Hematopoietic multipotent progenitor cell treated with erythropoietin and hydrocortisone succinate and interleukin-3 and kit ligand, for 4 days (in vitro differentiated cells): Measurements from ENCODE around the gene TBXAS1.
A peak's percentile ranks its signal among the peaks of the same experiment; 100 is the strongest.

Experiments
- DNase-seq: peaks from one replicate; pipeline ENCODE4 v3.0.0-alpha.2; 2015

Gene TBXAS1

DNA sequence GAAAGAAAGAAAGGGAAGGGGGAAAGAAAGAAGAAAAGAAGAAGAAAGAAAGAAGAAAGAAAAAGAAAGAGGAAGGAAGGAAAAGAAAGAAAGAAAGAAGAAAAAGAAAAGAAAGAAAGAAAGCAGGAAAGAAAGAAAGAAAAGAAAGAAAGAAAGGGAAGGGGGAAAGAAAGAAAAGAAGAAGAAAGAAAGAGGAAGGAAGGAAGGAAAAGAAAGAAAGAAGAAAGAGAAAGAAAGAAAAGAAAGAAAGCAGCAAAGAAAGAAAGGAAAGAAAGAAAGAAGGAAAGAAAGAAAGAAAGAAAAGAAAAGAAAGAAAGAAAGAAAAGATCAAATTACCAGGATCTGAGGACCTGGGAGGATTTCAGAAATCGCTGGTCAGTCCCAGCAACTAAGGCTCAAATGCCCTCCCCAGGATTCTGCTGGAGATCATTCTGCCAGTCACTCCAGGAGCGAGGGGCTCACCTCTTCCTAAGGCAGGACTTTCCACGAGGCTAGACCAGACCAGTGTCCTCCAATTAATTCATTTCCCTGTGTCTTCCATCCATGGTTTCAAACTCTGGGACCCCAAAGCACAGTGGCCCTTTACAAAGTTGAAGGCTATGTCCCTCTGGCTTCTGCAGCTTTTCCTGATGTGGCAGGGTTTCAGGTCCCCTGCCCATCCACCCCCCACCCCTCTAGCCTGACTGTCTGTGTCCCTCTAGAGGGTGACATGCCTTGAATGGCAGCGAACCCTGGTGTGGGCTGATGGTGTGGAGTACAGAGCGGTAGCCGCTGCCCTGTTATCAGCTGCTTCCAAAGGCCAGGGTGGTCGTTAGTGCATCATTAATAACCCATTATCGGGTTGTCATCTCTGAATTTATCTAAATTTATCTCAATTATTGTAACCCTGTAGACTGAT, 155.8 kb downstream of the TBXAS1 start:
- DNase-seq = peak; percentile 37

- no peak for DNase-seq
These were observed 156.7 kb downstream of the TBXAS1 start for GRCh38 chr7:139985811-139986210.

- DNase-seq = no peak
These were observed 158.8 kb downstream of the TBXAS1 start for GRCh38 chr7:139987691-139988516.

DNA sequence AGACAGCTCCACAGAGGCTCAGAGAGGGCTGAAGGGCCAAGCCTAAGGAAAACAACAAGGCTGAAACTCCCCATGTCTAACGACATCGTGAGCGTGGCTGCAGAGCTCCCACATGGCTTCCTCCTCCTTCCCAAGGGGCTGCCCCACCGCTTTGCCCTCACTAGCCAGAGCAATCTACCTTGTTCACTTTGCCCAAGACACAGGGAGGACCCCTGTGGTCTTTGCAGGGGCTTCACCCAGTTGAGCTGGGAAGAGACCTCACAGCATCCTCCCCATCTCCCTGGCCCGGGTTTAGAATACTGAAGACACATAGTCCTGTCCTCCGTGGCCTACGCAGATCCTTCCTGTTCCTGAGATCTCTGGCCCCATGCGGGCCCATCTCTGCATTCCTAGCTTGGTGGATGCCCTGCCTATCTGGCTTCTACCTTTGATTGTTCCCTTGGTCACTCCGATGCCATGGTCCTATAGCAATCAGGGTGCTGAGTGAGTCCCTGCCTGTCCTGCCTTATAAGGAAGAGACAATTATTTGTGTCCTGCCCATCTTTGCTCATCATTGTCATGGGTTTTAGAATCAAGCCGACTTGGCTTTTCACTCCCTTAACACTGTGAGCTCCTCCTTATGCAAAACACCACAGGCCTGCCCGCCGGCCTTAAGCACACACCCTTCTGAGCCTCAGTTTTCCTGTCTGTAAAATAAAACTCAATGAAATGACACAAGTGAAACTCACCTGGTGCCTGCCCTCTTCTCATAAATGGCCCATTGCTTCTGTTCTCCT, 160.5 kb downstream of the TBXAS1 start:
- DNase-seq = no peak

GRCh38 chr7:139990142-139990535, 161.1 kb downstream of the TBXAS1 start:
- no peak for DNase-seq

GRCh38 chr7:139990571-139991268, 161.7 kb downstream of the TBXAS1 start:
- no peak for DNase-seq

DNA sequence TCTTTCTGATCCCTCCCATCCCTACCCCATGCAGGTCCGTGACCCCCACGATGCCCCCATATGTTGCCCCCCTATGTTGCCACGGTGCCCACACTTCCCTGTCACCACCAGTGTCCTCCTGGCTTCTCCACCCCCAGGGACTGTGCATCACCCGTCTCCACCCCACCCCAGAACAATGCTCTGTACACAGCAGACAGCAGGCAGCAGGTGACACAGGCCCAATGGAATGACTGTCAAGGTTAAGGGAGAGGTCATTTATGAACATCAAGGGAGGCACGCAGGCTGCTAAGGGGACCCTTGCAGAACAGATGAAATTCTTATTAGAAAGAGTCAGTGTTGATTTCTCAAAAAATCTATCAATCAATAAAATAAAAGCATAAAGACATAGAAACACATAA, 162.2 kb downstream of the TBXAS1 start:
- no peak for DNase-seq

DNA sequence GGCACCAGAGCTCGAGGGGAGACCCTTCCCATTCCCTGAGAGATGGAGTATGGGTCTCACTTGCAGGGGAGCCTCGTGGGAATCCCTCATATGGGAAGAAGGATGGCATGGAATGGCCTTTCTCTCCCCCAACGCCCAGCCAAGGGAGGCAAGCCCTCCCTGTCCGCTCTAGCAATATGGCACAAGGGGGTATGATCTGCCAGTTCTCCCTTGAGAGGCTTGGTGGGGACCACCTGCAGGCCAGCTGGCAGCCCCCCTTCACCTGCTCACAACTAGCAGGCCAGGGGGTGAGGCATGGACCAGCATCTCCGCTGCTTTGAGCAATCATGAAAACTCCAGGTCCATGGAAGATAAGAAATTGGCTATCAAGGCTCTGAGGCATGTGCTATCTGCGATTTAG, 162.8 kb downstream of the TBXAS1 start:
- no peak for DNase-seq

- no peak for DNase-seq
These were observed 163.4 kb downstream of the TBXAS1 start for GRCh38 chr7:139992353-139993044.

DNA sequence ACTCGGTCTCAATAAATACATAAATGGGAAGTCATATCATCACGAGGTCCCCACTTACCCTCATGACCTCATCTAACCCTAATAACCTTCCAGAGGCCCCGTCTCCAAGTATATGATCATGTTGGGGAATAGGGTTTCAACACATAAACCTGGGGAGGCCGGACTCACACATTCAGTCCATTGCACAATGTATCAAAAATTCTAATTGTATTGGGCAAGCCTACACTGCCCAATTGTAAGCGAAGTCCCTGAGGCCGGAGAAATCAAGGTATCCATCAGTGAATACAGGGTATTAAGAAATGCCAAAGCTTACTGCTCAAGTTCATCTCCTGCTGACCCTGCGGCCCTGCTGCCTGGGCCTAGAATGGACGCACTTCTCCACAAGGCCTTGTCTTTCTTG, 164.1 kb downstream of the TBXAS1 start:
- DNase-seq = no peak

DNA sequence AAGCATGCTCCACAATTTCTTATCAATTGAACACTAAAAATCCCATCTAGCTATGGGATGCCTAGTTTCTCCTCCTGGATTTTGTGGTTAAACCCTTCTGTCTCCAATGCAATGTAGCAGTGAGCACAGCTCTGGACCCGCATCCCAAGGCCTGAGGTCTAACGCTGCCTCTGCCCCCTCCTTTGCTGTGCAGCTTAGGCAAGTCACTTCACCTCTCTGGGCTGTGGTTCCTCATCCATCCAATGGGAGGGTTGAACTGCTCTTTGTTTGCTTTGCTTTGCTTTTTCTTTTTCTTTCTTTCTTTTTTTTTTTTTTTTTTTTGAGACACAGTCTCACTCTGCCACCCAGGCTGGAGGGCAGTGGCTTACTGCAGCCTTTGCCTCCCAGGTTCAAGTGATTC, 164.5 kb downstream of the TBXAS1 start:
- no peak for DNase-seq

DNA sequence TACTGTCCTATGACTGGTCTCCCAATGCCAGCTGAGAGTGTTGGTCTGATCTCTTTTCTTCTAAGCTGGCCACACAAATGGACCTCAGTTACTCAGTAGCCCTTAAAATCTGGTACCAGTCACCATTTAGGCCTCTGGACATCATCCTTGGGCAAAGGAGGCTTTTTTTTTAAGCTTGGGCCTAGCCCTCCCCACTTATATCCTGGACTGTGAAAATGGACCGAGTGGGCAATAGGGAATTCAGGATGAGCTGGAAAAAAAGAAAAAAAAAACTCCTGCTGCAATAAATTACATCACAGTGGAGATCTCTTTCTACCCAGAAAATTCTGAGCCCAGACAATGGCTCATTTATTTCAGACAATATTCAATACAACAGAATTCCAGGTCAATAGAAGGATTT, 165.3 kb downstream of the TBXAS1 start:
- DNase-seq = no peak

DNA sequence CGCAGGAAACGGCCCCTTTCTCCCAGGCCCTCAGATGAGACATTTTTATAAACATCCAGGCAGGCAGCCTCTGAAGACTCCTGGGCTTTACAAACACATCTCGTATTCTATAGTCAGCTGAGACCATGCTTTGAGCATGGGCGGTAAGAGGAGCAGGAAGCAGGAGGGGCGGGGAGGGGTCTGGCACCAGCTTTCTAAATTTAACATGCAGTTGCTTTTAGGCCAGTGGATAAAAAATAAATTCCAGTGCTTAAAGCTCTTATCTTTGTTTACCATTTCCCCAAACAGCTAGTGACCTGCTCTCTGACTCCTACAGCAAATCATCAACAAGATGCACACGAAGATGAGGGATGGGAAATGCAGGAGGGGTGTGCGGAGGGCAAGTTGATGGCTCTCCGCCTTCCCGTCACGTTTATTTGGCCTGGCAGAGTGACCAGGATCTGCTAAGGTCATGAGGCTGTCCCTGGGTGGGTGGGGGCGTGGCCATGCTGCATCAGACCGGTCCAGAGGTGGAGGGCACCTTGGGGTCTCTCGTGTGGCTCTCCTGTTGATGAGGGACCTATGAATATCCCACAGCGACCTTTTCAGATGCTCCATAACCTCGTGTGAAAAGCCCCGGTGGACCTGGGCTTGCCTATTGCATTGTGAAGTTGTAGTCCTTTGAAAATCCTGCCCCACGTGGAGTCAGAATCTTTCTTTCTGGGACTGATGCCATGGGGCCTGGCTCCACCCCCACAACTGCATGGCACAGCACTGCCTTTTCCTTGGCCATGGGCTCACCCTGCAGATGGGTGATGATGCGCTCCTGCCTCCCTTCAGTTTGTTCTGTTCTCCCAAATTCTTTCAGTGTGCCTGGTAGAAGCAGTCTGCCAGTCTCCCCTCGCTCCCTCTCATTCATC, 166.2 kb downstream of the TBXAS1 start:
- peak; percentile 24 for DNase-seq

DNA sequence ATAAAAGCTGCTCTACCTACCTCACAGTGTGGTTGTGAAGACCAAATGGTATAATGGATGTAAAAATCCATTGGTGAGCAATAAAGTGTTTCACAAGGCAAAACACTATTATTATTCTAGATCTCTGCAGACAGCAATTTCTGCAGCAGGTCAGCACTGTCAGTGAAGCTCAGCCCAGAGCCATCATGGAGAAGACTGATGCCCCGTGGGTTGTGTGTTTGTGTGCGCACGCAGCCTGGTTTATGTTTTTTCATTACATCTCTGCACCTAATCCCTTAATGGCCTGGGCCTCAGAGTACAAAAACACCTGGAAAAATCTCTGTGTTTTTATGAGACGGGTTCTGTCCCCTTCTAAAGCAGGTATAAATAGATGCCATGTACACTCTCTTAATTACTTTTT, 169.5 kb downstream of the TBXAS1 start:
- no peak for DNase-seq

DNA sequence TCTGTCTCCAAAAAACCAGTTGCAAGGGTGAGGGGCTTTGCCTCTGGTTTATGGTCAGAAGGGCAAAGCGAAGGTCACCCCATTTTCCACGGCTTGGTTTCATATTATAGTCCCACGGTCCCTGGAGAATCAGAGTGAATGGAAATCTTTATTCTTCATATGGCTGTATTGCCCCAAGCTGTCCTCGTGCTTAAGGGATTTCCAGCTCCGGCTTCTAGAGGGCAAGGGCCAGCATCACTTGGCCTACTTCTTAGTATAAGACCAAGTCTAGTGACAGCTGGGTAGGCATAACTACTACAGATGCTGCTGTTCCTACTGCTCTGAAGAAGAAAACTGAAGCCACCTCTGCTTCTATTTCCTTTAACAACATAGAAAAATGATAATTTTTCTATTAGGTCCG, 170.5 kb downstream of the TBXAS1 start:
- no peak for DNase-seq

DNA sequence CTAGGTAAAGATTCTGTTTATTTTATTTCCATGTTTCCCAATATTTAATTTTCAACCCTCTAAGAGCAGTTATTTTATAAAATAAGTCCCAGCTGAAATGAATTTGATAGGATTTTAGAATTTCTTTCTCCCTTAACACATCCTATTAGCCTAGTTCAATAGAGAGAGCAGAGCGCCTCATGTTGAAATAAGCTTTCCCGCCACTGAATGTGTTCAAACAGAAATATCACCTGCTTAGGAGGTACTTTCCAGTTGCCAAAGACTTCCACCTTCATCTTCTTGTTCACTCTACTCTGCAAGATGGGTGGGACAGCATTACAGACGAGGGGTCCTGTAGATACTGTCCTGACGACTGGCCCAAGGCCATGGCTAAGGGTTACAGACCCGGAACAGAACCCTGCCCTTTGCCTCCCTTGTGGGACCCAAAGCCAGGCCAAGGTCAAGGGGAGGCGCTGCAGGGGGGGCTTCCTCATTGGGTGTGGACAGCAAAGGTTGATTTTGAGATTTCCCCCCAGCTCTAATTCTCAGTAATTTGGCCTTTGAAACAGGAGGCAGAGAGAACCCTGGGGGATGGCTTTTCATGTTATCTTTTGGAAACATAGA, 171.7 kb downstream of the TBXAS1 start:
- no peak for DNase-seq

DNA sequence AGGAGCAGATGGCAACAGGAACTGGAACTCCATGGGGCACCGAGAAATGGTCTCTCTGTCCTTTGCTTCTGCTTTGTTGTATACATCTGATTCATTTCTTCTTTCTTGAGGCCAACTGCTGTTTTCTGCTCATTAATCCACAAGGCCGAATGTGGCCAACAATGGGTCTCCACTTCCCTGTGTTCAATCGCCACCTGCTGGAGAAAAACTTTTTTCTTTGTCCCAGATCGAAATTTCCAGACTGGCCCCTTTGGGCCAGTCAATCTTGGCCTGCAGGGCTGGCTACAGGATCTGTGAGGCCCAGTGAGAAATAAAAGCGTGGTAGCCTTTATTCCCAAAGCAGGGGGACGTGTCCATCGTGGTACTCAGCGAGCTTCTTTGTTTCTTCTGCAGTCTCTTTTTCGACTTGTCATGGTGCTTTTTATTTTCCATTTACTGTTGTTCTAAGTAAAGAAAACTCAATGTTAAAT, 174.9 kb downstream of the TBXAS1 start:
- DNase-seq = peak; percentile 85

DNA sequence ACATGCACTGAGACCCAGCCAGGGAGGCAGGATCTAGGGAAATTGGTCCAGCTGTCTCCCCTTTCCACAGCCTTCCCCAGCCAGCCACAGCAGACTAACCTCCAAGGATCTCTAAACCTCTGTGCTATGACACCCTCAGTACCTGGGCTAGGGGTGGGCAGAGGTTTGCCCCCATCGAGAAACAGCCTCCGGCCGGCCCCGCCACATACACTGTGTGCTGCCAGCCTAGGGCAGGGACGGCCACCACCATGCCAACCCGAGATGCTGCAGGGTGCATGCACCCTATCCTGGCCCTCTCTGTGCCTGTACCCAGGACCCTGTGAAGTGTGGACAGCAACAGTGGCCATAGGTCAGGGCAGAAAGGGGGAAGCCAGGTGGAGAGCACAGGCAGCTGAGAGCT, 175.6 kb downstream of the TBXAS1 start:
- DNase-seq = no peak

DNA sequence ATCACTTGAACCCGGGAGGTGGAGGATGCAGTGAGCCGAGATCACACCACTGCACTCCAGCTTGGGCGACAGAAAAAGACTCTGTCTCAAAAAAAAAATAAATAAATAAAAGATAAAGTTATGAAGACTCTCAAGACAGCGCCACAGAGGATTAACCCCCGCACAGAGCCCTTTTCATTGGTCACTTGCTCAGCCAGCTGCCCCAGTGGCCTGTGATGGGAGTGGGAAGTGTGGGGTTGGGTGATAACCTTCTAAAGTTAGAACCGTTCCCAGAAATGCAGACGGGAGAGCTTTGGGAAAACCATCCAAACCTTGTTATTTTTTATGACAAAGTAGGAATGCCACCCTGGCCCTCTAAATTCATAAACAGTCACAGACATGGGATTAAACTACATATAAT, 176.3 kb downstream of the TBXAS1 start:
- DNase-seq = no peak

DNA sequence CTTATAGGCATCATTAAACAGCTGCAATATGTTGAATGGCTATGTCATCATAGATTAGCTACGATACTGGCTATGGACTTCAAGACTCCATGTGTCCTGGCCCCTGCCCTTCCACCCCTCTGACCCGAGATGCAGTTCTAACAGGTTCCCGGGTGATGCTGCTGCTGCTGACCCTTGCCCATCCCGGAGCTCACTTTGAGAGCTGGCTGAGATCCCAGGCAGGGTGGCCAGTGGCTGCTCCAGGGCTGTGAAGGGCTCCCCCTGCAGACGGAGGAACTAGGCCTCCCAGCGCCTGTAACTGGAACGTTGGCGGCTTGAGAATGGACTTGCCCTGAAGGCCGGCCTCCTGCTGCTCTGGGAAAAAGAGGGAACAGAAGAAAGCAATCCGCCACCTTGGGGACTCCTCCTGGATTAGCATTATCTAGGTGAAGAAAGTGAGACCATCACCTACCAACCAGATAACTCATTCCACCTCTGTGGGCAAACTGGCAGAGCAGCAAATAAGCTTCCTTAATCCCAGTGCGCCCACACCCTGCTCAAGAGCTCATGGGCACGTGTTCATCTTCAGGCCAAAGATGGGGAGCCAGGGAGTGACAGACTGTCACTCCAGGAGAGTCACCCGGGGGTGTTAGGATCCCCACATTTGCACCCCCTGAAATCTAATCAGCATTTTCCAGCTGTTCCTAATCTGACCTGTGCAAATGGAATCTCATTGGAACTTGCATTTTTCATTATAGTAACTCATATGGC, 176.9 kb downstream of the TBXAS1 start:
- peak; percentile 25 for DNase-seq
